Stimulated activated effector memory CD8-positive, alpha-beta T cell treated with anti-CD3 and anti-CD28 coated beads, Interleukin-12 subunit alpha, Interleukin-12 subunit beta, amount 100 ng/mL, for 72 hours (primary cell): ENCODE data around the gene UGP2.
"Not testable (repeated sequence)": the region's sequence is repeated elsewhere in the genome, so short reads cannot be mapped to it uniquely, and the experiment has no call there.

Experiments
- ATAC-seq: fragments of 150-1000 bp; cut with Tn5 transposase; 2 replicates; pipeline ENCODE4 v1.10.0; 2021
- DNase-seq, 2 donors: peaks; one replicate each; pipeline ENCODE4 v3.0.0; 2021 to 2022; ENCODE audit warnings: low spot score in 2 of 2
- H3K27ac Mint-ChIP-seq: one replicate; pipeline ENCODE4 v1.8.0; 2022; ENCODE audit warnings: mild to moderate bottlenecking, mixed read lengths
- H3K36me3 Mint-ChIP-seq: one replicate; pipeline ENCODE4 v1.8.0; 2022; ENCODE audit warnings: mild to moderate bottlenecking, mixed read lengths
- H3K4me1 Mint-ChIP-seq: one replicate; pipeline ENCODE4 v1.8.0; 2022; ENCODE audit warnings: mixed read lengths
- H3K4me3 Mint-ChIP-seq: one replicate; pipeline ENCODE4 v1.8.0; 2022; ENCODE audit warnings: mild to moderate bottlenecking, mixed read lengths
- H3K9me3 Mint-ChIP-seq: one replicate; pipeline ENCODE4 v1.8.0; 2022; ENCODE audit warnings: mixed read lengths

The UGP2 gene

GRCh38 chr2:63888490-63889402 lies 47.0 kb downstream of the UGP2 start:
- Mint-ChIP-seq H3K4me1 (peaks cover 6% of the 10 kb centered on the region), H3K4me3 (no peak overlapping the region), H3K36me3 (peaks cover 100% of the 10 kb centered on the region), H3K9me3 (no peaks in the 10 kb centered on the region), H3K27ac (peak overlapping the region; percentile 72)
- peak; percentile 14 to 58 for DNase-seq
- peak; percentile 77 for ATAC-seq

- Mint-ChIP-seq H3K27ac (peak overlapping the region; percentile 48), H3K36me3 (peaks cover 100% of the 10 kb centered on the region), H3K4me3 (no peak overlapping the region), H3K4me1 (peaks cover 6% of the 10 kb centered on the region), H3K9me3 (no peaks in the 10 kb centered on the region)
- no peak for DNase-seq
- no peak for ATAC-seq
Measured at GRCh38 chr2:63890678-63891077, 49.0 kb downstream of the UGP2 start.

GRCh38 chr2:63891488-63892030 lies 49.9 kb downstream of the UGP2 start:
- Mint-ChIP-seq H3K4me1 (peaks cover 6% of the 10 kb centered on the region), H3K27ac (peak overlapping the region; percentile 48), H3K36me3 (peaks cover 100% of the 10 kb centered on the region), H3K9me3 (no peaks in the 10 kb centered on the region), H3K4me3 (no peak overlapping the region)
- ATAC-seq: no peak
- no peak for DNase-seq

GRCh38 chr2:63893163-63893562 lies 51.5 kb downstream of the UGP2 start:
- Mint-ChIP-seq H3K9me3 (no peaks in the 10 kb centered on the region), H3K27ac (peak overlapping the region; percentile 56), H3K36me3 (peaks cover 100% of the 10 kb centered on the region), H3K4me1 (peaks cover 6% of the 10 kb centered on the region), H3K4me3 (no peak overlapping the region)
- DNase-seq (no peak), ATAC-seq (no peak)

GRCh38 chr2:63894167-63894566 lies 52.5 kb downstream of the UGP2 start:
- no peak for ATAC-seq
- H3K36me3 Mint-ChIP-seq: peaks cover 100% of the 10 kb centered on the region
- peak overlapping the region; percentile 56 for H3K27ac Mint-ChIP-seq
- H3K4me3 Mint-ChIP-seq: no peak overlapping the region
- H3K4me1 Mint-ChIP-seq: peaks cover under 1% of the 10 kb centered on the region
- DNase-seq: no peak
- H3K9me3 Mint-ChIP-seq: no peaks in the 10 kb centered on the region

GRCh38 chr2:63898839-63899238 lies 57.1 kb downstream of the UGP2 start:
- ATAC-seq (no peak), DNase-seq (no peak)
- Mint-ChIP-seq H3K4me3 (no peak overlapping the region), H3K4me1 (peaks cover 6% of the 10 kb centered on the region), H3K27ac (peak overlapping the region; percentile 11), H3K36me3 (peaks cover 85% of the 10 kb centered on the region), H3K9me3 (no peaks in the 10 kb centered on the region)

GRCh38 chr2:63899639-63900038 lies 57.9 kb downstream of the UGP2 start:
- Mint-ChIP-seq H3K36me3 (peaks cover 81% of the 10 kb centered on the region), H3K4me3 (no peak overlapping the region), H3K27ac (no peak overlapping the region), H3K9me3 (peaks cover 2% of the 10 kb centered on the region), H3K4me1 (peaks cover 6% of the 10 kb centered on the region)
- no peak for DNase-seq
- no peak for ATAC-seq

- Mint-ChIP-seq H3K27ac (no peak overlapping the region), H3K4me3 (no peak overlapping the region), H3K36me3 (peaks cover 64% of the 10 kb centered on the region), H3K9me3 (peaks cover 3% of the 10 kb centered on the region), H3K4me1 (peaks cover 6% of the 10 kb centered on the region)
- DNase-seq (no peak), ATAC-seq (peak; percentile 56)
Measured at GRCh38 chr2:63902149-63902548, 60.5 kb downstream of the UGP2 start.

- Mint-ChIP-seq H3K4me1 (peaks cover 6% of the 10 kb centered on the region), H3K36me3 (peaks cover 64% of the 10 kb centered on the region), H3K4me3 (no peak overlapping the region), H3K9me3 (peaks cover 3% of the 10 kb centered on the region), H3K27ac (no peak overlapping the region)
- peak; percentile 43 for ATAC-seq
- DNase-seq: no peak
Measured at GRCh38 chr2:63903003-63903402, 61.3 kb downstream of the UGP2 start.

GRCh38 chr2:63914311-63914710 lies 72.6 kb downstream of the UGP2 start:
- peaks cover 82% of the 10 kb centered on the region for H3K36me3 Mint-ChIP-seq
- no peaks in the 10 kb centered on the region for H3K9me3 Mint-ChIP-seq
- H3K27ac Mint-ChIP-seq: no peak overlapping the region
- H3K4me3 Mint-ChIP-seq: no peak overlapping the region
- H3K4me1 Mint-ChIP-seq: no peaks in the 10 kb centered on the region
- DNase-seq: no peak
- no peak for ATAC-seq

- peaks cover 17% of the 10 kb centered on the region for H3K4me1 Mint-ChIP-seq
- DNase-seq: no peak
- peak overlapping the region; percentile 21 for H3K27ac Mint-ChIP-seq
- no peak for ATAC-seq
- no peak overlapping the region for H3K4me3 Mint-ChIP-seq
- no peaks in the 10 kb centered on the region for H3K9me3 Mint-ChIP-seq
- peaks cover 22% of the 10 kb centered on the region for H3K36me3 Mint-ChIP-seq
Measured at GRCh38 chr2:63926815-63927214, 85.1 kb downstream of the UGP2 start.

- peaks cover 41% of the 10 kb centered on the region for H3K36me3 Mint-ChIP-seq
- H3K27ac Mint-ChIP-seq, H3K9me3 Mint-ChIP-seq, ATAC-seq, H3K4me3 Mint-ChIP-seq, DNase-seq: not testable (repeated sequence)
- H3K4me1 Mint-ChIP-seq: peaks cover 17% of the 10 kb centered on the region
Measured at GRCh38 chr2:63932104-63932503, 90.4 kb downstream of the UGP2 start.
